BLaER1 (cell line): ENCODE results near the gene PLTP.

Experiments
- H3K27ac ChIP-seq: shearing (Covaris generic); formaldehyde crosslinking; 2 replicates; pipeline ENCODE4 v1.8.1; 2022
- H3K27me3 ChIP-seq: shearing (Covaris generic); formaldehyde crosslinking; 2 replicates; pipeline ENCODE4 v1.8.1; 2022
- H3K36me3 ChIP-seq: shearing (Covaris generic); formaldehyde crosslinking; 2 replicates; pipeline ENCODE4 v1.8.1; 2022
- H3K4me1 ChIP-seq: shearing (Covaris generic); formaldehyde crosslinking; 2 replicates; pipeline ENCODE4 v1.8.1; 2022
- H3K4me2 ChIP-seq: shearing (Covaris generic); formaldehyde crosslinking; 2 replicates; pipeline ENCODE4 v1.8.1; 2022
- H3K4me3 ChIP-seq: shearing (Covaris generic); formaldehyde crosslinking; 2 replicates; pipeline ENCODE4 v1.8.1; 2022
- H3K9ac ChIP-seq: shearing (Covaris generic); formaldehyde crosslinking; 2 replicates; pipeline ENCODE4 v1.8.1; 2022
- H3K9me3 ChIP-seq: shearing (Covaris generic); formaldehyde crosslinking; 2 replicates; pipeline ENCODE4 v1.8.1; 2022
- H4K20me1 ChIP-seq: shearing (Covaris generic); formaldehyde crosslinking; 2 replicates; pipeline ENCODE4 v1.8.1; 2022
- Cebpa-rat ChIP-seq: shearing (Covaris generic); IDR thresholded peaks from 2 replicates; pipeline ENCODE4 v1.8.1; 2022

PLTP gene

GRCh38 chr20:45899046-45899835 is 12.7 kb downstream of the PLTP start:
- 0 out of 2 replicates have a peak, but pooled peaks cover 5% of the 10 kb centered on the region for H4K20me1 ChIP-seq
- no peak for TF ChIP-seq Cebpa-rat
- H3K9me3 ChIP-seq: no peaks in the 10 kb centered on the region
- H3K4me1 ChIP-seq: peaks cover 32% of the 10 kb centered on the region
- H3K36me3 ChIP-seq: peaks cover 57% of the 10 kb centered on the region
- no peak overlapping the region for H3K4me2 ChIP-seq
- H3K9ac ChIP-seq: no peak overlapping the region
- H3K27ac ChIP-seq: no peak overlapping the region
- H3K4me3 ChIP-seq: no peak overlapping the region
- no peaks in the 10 kb centered on the region for H3K27me3 ChIP-seq

- no peak overlapping the region for H3K27ac ChIP-seq
- H3K27me3 ChIP-seq: no peaks in the 10 kb centered on the region
- H3K9me3 ChIP-seq: no peaks in the 10 kb centered on the region
- TF ChIP-seq Cebpa-rat: no peak
- H3K4me2 ChIP-seq: no peak overlapping the region
- H4K20me1 ChIP-seq: 0 out of 2 replicates have a peak, but pooled peaks cover 5% of the 10 kb centered on the region
- no peak overlapping the region for H3K9ac ChIP-seq
- H3K4me1 ChIP-seq: peaks cover 24% of the 10 kb centered on the region
- H3K4me3 ChIP-seq: no peak overlapping the region
- peaks cover 66% of the 10 kb centered on the region for H3K36me3 ChIP-seq
Observed at GRCh38 chr20:45898285-45898684, 13.7 kb downstream of the PLTP start.

- Histone ChIP-seq H3K36me3 (peaks cover 72% of the 10 kb centered on the region), H3K27me3 (no peaks in the 10 kb centered on the region), H3K4me3 (no peak overlapping the region), H4K20me1 (0 out of 2 replicates have a peak, but pooled peaks cover 5% of the 10 kb centered on the region), H3K4me1 (peaks cover 20% of the 10 kb centered on the region), H3K4me2 (no peak overlapping the region), H3K27ac (no peak overlapping the region), H3K9ac (no peak overlapping the region), H3K9me3 (no peaks in the 10 kb centered on the region)
- TF ChIP-seq Cebpa-rat: no peak
Observed at GRCh38 chr20:45897692-45898091, 14.3 kb downstream of the PLTP start.

GRCh38 chr20:45897289-45897688 is 14.7 kb downstream of the PLTP start:
- no peak for TF ChIP-seq Cebpa-rat
- Histone ChIP-seq H3K36me3 (peaks cover 74% of the 10 kb centered on the region), H3K9me3 (no peaks in the 10 kb centered on the region), H3K27me3 (no peaks in the 10 kb centered on the region), H3K4me3 (no peak overlapping the region), H3K4me2 (no peak overlapping the region), H3K27ac (no peak overlapping the region), H3K9ac (no peak overlapping the region), H4K20me1 (0 out of 2 replicates have a peak, but pooled peaks cover 4% of the 10 kb centered on the region), H3K4me1 (peaks cover 20% of the 10 kb centered on the region)

- Histone ChIP-seq H3K9ac (no peak overlapping the region), H4K20me1 (peaks cover 5% of the 10 kb centered on the region; the same call in 1 of the 2 replicates), H3K4me2 (no peak overlapping the region), H3K36me3 (peaks cover 74% of the 10 kb centered on the region), H3K4me3 (no peak overlapping the region), H3K27me3 (no peaks in the 10 kb centered on the region), H3K9me3 (no peaks in the 10 kb centered on the region), H3K4me1 (peaks cover 20% of the 10 kb centered on the region), H3K27ac (no peak overlapping the region)
- no peak for TF ChIP-seq Cebpa-rat
Observed at GRCh38 chr20:45896641-45897161, 15.3 kb downstream of the PLTP start.

- Histone ChIP-seq H3K9ac (no peak overlapping the region), H3K4me2 (no peak overlapping the region), H3K27ac (no peak overlapping the region), H4K20me1 (peaks cover 7% of the 10 kb centered on the region; the same call in 1 of the 2 replicates), H3K4me3 (no peak overlapping the region), H3K4me1 (peaks cover 25% of the 10 kb centered on the region), H3K27me3 (no peaks in the 10 kb centered on the region), H3K36me3 (peaks cover 67% of the 10 kb centered on the region), H3K9me3 (no peaks in the 10 kb centered on the region)
- no peak for TF ChIP-seq Cebpa-rat
Observed at GRCh38 chr20:45894797-45895196, 17.2 kb downstream of the PLTP start.

- Histone ChIP-seq H3K4me2 (no peak overlapping the region), H3K36me3 (peaks cover 61% of the 10 kb centered on the region), H3K9ac (no peak overlapping the region), H3K27ac (no peak overlapping the region), H3K9me3 (no peaks in the 10 kb centered on the region), H3K4me1 (peaks cover 35% of the 10 kb centered on the region), H3K4me3 (no peak overlapping the region), H3K27me3 (no peaks in the 10 kb centered on the region), H4K20me1 (peaks cover 8% of the 10 kb centered on the region; the same call in 1 of the 2 replicates)
- no peak for TF ChIP-seq Cebpa-rat
Observed at GRCh38 chr20:45893831-45894230, 18.1 kb downstream of the PLTP start.

GRCh38 chr20:45892828-45893500 is 19.0 kb downstream of the PLTP start:
- no peak overlapping the region for H3K4me3 ChIP-seq
- H3K9me3 ChIP-seq: no peaks in the 10 kb centered on the region
- no peak overlapping the region for H3K9ac ChIP-seq
- H3K27me3 ChIP-seq: no peaks in the 10 kb centered on the region
- peaks cover 58% of the 10 kb centered on the region for H3K36me3 ChIP-seq
- H4K20me1 ChIP-seq: peaks cover 12% of the 10 kb centered on the region; the same call in 1 of the 2 replicates
- no peak overlapping the region for H3K27ac ChIP-seq
- peaks cover 41% of the 10 kb centered on the region for H3K4me1 ChIP-seq
- no peak for TF ChIP-seq Cebpa-rat
- H3K4me2 ChIP-seq: no peak overlapping the region

GRCh38 chr20:45892049-45892825 is 19.7 kb downstream of the PLTP start:
- Histone ChIP-seq H3K27me3 (no peaks in the 10 kb centered on the region), H3K36me3 (peaks cover 56% of the 10 kb centered on the region), H4K20me1 (peaks cover 12% of the 10 kb centered on the region; the same call in 1 of the 2 replicates), H3K9me3 (no peaks in the 10 kb centered on the region), H3K4me1 (peaks cover 41% of the 10 kb centered on the region), H3K9ac (peak overlapping the region; percentile 85), H3K4me3 (peak overlapping the region; percentile 85), H3K27ac (peak overlapping the region; percentile 89; the same call in 1 of the 2 replicates), H3K4me2 (peak overlapping the region; percentile 100)
- TF ChIP-seq Cebpa-rat: no peak
